AG08395 (cell line): ENCODE measurements around the gene NOSIP.
A peak's percentile ranks its signal among the peaks of the same experiment; 100 is the strongest.
"Not testable (repeated sequence)": the region's sequence is repeated elsewhere in the genome, so short reads cannot be mapped to it uniquely, and the experiment has no call there.

Experiments
- DNase-seq: peaks from one replicate; pipeline ENCODE4 v3.0.0; 2012; ENCODE audit warnings: mixed read lengths, low spot score

The NOSIP gene, protein sequence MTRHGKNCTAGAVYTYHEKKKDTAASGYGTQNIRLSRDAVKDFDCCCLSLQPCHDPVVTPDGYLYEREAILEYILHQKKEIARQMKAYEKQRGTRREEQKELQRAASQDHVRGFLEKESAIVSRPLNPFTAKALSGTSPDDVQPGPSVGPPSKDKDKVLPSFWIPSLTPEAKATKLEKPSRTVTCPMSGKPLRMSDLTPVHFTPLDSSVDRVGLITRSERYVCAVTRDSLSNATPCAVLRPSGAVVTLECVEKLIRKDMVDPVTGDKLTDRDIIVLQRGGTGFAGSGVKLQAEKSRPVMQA

GRCh38 chr19:49580264-49581006, at the start of gene NOSIP:
NOSIP (minus strand) TSS chr19:49580556; CDS start chr19:49560691, 19,865 bp downstream.
- DNase-seq = peak; percentile 95

DNA sequence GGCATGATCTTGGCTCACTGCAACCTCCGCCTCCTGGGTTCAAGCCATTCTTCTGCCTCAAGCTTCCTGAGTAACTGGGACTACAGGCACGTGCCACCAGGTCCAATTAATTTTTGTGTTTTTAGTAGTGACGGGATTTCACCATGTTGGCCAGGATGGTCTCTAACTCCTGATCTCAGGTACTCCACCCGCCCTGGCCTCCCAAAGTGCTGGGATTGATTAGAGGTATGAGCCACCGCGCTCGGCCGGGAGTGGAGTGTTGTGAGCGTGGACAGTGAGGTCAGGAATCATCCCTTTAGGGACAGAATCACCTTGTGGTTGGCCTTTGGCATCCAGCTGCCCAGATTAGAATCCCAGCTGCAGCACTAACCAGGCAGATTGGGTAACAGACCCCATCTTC, 49.3 kb upstream of the NOSIP start:
- DNase-seq = no peak

DNA sequence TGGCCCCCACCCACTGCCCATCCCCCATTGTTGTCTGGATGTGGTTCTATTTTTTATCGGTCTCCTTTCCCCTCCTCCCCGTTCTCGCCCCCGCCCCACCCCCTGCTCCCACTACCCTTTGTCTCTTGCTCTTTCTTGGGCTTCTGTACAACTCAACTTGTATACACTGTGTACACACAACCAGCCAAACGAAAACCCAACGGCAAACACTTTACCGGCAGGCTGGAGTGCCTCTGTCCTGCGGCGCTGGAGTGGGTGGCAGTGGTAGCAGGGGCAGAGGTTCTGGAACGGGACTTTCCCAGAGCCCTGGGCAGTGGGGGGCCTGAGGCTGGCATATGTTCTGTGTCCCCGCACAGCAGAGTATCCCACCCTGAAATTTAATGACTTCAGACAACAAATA, 45.9 kb upstream of the NOSIP start:
- no peak for DNase-seq

- no peak for DNase-seq
Measured at GRCh38 chr19:49624967-49625910, 44.9 kb upstream of the NOSIP start.

GRCh38 chr19:49617860-49618259, 37.5 kb upstream of the NOSIP start:
- not testable (repeated sequence) for DNase-seq

DNA sequence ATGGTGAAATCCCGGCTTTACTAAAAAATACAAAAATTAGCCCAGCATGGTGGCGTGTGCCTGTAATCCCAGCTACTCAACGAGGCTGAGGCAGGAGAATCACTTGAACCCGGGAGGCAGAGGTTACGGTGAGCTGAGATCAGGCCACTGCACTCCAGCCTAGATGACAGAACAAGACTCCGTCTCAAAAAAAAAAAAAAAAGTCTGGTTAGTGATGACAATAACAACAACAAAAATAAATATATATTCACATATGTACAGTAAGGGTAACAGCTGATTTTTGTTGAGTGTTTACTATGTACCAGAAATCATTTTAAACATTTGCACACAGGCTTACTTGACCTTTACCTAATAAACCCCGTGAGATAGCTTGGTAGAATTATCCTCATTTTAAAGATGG, 36.6 kb upstream of the NOSIP start:
- DNase-seq = no peak

- DNase-seq = no peak
Measured at GRCh38 chr19:49616532-49616931, 36.2 kb upstream of the NOSIP start.

GRCh38 chr19:49615861-49616260, 35.5 kb upstream of the NOSIP start:
- no peak for DNase-seq

- DNase-seq = peak; percentile 81
Measured at GRCh38 chr19:49614096-49614833, 33.9 kb upstream of the NOSIP start.

GRCh38 chr19:49613374-49613773, 33.0 kb upstream of the NOSIP start:
- DNase-seq = peak; percentile 26

GRCh38 chr19:49609499-49610092, 29.2 kb upstream of the NOSIP start:
- no peak for DNase-seq

- DNase-seq = no peak
Measured at GRCh38 chr19:49605605-49606004, 25.2 kb upstream of the NOSIP start.

DNA sequence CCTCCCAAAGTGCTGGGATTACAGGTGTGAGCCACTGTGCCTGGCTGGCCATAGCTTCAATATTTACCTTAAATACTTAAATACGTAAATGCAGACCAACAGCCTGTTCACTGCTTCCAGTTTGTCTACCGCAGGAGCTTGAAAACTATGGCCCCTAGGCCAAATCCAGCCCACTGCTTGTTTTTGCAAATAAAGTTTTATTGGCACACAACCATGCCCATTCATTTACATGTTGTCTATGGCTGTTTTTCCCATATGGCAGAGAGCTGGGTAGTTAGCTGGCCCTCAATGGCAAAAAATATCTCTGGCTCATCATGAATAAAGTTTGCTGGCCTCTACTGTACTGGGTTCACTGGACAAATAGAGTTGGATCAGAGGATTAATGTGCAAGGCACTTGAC, 22.4 kb upstream of the NOSIP start:
- DNase-seq = no peak

DNA sequence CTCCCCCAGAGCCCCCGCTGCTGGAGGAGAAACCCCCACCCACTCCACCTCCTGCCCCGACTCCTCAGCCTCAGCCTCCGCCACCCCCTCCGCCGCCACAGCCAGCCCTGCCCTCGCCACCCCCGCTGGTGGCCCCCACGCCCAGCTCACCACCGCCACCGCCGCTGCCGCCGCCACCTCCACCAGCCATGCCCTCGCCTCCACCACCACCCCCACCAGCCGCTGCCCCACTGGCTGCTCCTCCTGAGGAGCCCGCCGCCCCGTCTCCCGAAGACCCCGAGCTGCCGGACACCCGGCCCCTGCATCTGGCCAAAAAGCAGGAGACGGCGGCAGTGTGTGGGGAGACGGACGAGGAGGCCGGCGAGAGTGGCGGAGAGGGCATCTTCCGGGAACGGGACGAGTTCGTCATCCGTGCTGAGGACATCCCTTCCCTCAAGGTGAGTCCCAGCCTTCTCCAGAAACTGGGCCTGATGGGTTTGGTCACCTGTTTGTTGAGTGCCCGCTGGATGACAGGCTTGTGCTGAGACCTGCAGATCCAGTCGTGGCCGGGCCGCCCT, 21.2 kb upstream of the NOSIP start:
- no peak for DNase-seq

- DNase-seq = no peak
Measured at GRCh38 chr19:49599378-49600295, 19.3 kb upstream of the NOSIP start.

GRCh38 chr19:49597703-49597974, 17.3 kb upstream of the NOSIP start:
- no peak for DNase-seq

DNA sequence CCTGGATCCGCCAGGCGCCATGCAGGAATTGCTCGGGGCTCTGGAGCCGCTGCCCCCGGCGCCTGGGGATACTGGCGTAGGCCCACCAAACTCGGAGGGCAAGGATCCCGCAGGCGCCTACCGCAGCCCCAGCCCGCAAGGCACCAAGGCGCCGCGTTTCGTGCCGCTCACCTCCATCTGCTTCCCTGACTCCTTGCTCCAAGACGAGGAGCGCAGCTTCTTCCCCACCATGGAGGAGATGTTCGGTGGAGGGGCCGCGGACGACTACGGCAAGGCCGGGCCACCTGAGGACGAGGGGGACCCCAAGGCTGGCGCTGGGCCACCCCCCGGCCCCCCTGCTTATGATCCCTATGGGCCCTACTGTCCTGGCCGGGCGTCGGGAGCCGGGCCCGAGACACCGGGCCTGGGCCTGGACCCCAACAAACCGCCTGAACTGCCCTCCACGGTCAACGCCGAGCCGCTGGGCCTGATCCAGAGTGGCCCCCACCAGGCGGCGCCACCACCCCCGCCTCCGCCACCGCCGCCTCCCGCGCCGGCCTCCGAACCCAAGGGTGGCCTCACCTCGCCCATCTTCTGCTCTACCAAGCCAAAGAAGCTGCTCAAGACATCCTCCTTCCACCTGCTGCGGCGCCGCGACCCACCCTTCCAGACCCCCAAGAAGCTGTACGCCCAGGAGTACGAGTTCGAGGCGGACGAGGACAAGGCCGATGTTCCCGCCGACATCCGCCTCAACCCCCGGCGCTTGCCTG, 16.8 kb upstream of the NOSIP start:
- DNase-seq = no peak

GRCh38 chr19:49596407-49596806, 16.1 kb upstream of the NOSIP start:
- no peak for DNase-seq

- DNase-seq = no peak
Measured at GRCh38 chr19:49595819-49596404, 15.6 kb upstream of the NOSIP start.
